GM19328 (cell line): ENCODE data around the gene ACTN4.

Experiments
- ATAC-seq: cut with Tn5 transposase; IDR thresholded peaks from one replicate; pipeline ENCODE4 v1.9.1; 2021; ENCODE audit warnings: mild to moderate bottlenecking, moderate library complexity; ENCODE audit not compliant: unreplicated experiment

Gene ACTN4

GRCh38 chr19:38707512-38708114 is 60.2 kb downstream of the ACTN4 start:
- ATAC-seq, result no peak

- no peak for ATAC-seq
Observed at GRCh38 chr19:38708413-38709024, 61.1 kb downstream of the ACTN4 start.

GRCh38 chr19:38709119-38709518 is 61.7 kb downstream of the ACTN4 start:
- no peak for ATAC-seq

- ATAC-seq, result no peak
Observed at GRCh38 chr19:38709671-38710415, 62.4 kb downstream of the ACTN4 start.

GRCh38 chr19:38710416-38710702 is 62.9 kb downstream of the ACTN4 start:
- ATAC-seq, result no peak

GRCh38 chr19:38710928-38711725 is 63.7 kb downstream of the ACTN4 start:
- ATAC-seq, result no peak

- ATAC-seq, result no peak
Observed at GRCh38 chr19:38711726-38712153, 64.3 kb downstream of the ACTN4 start.

GRCh38 chr19:38712161-38712748 is 64.8 kb downstream of the ACTN4 start:
- ATAC-seq, result no peak

- no peak for ATAC-seq
Observed at GRCh38 chr19:38713227-38713649, 65.8 kb downstream of the ACTN4 start.

GRCh38 chr19:38713865-38714264 is 66.4 kb downstream of the ACTN4 start:
- no peak for ATAC-seq

GRCh38 chr19:38714354-38714778 is 66.9 kb downstream of the ACTN4 start:
- ATAC-seq, result no peak

GRCh38 chr19:38715555-38715954 is 68.1 kb downstream of the ACTN4 start:
- no peak for ATAC-seq

- no peak for ATAC-seq
Observed at GRCh38 chr19:38717051-38717450, 69.6 kb downstream of the ACTN4 start.

GRCh38 chr19:38717855-38718254 is 70.4 kb downstream of the ACTN4 start:
- ATAC-seq, result no peak

- ATAC-seq, result no peak
Observed at GRCh38 chr19:38718747-38719543, 71.5 kb downstream of the ACTN4 start.

- no peak for ATAC-seq
Observed at GRCh38 chr19:38719761-38720558, 72.5 kb downstream of the ACTN4 start.

- no peak for ATAC-seq
Observed at GRCh38 chr19:38720559-38721236, 73.2 kb downstream of the ACTN4 start.

GRCh38 chr19:38721496-38721895 is 74.0 kb downstream of the ACTN4 start:
- no peak for ATAC-seq
